Naive thymus-derived CD4-positive, alpha-beta T cell (primary cell): ENCODE data around the gene GSN. TPM values are rescaled to one million over a fixed set of nuclear protein-coding genes. Genes with fewer than 3 reads are reported as not detected.

ENCODE experiments used
- ATAC-seq: fragments of 150-1000 bp; cut with Tn5 transposase; 2 replicates; pipeline ENCODE4 v1.10.0; 2021; ENCODE audit warnings: mild to moderate bottlenecking, moderate library complexity
- CTCF ChIA-PET: fragments of 350-600 bp; sonication (Branson Sonifier 250); formaldehyde crosslinking; loops from one replicate; lab custom pipeline; 2021; ENCODE audit warnings: antibody characterized with exemption; lab: Charles Lee
- POLR2A ChIA-PET: fragments of 350-600 bp; sonication (Branson Sonifier 250); formaldehyde crosslinking; loops from one replicate; lab custom pipeline; 2021; ENCODE audit warnings: antibody characterized with exemption, inconsistent platforms; lab: Charles Lee
- DNase-seq, 9 donors: peaks; one replicate each; pipeline versions ENCODE4 v3.0.0 to v3.0.0-alpha.2; 2020 to 2022; ENCODE audit warnings: mixed read lengths in 1 of 9
- H3K27ac ChIP-seq: one replicate; pipeline ENCODE4 v1.7.0; 2013; ENCODE audit warnings: mild to moderate bottlenecking, low read depth, low read length, moderate library complexity
- H3K27me3 ChIP-seq, 2 donors: one replicate each; pipeline ENCODE4 v1.7.0; 2013; ENCODE audit warnings: low read length in 2 of 2, mild to moderate bottlenecking in 2 of 2, moderate library complexity in 2 of 2; ENCODE audit not compliant: control insufficient read depth in 2 of 2, insufficient read depth in 2 of 2
- H3K36me3 ChIP-seq, 3 experiments: 1 replicate in 2 of 3; 2 replicates in 1 of 3; pipeline ENCODE4 v1.7.0; 2013; ENCODE audit warnings: low read length in 3 of 3, mild to moderate bottlenecking in 3 of 3, moderate library complexity in 1 of 3; ENCODE audit not compliant: insufficient read depth in 3 of 3, control insufficient read depth in 2 of 3
- H3K4me1 ChIP-seq, 2 donors: one replicate each; pipeline ENCODE4 v1.7.0; 2013; ENCODE audit warnings: low read length in 2 of 2, mild to moderate bottlenecking in 2 of 2, moderate library complexity in 1 of 2; ENCODE audit not compliant: control insufficient read depth in 2 of 2, insufficient read depth in 2 of 2
- H3K4me3 ChIP-seq: 2 replicates; pipeline ENCODE4 v1.7.0; 2013; ENCODE audit warnings: mild to moderate bottlenecking, low read length
- H3K9me3 ChIP-seq, 3 experiments: 1 replicate in 2 of 3; 2 replicates in 1 of 3; pipeline ENCODE4 v1.7.0; 2013; ENCODE audit warnings: low read length in 3 of 3; ENCODE audit not compliant: control insufficient read depth in 2 of 3
- H3K27ac Mint-ChIP-seq, 9 donors: one replicate each; pipeline ENCODE4 v1.8.0; 2020 to 2022; ENCODE audit warnings: mixed read lengths in 9 of 9, mild to moderate bottlenecking in 8 of 9, moderate library complexity in 5 of 9, inconsistent platforms in 2 of 9
- H3K27me3 Mint-ChIP-seq, 5 donors: one replicate each; pipeline ENCODE4 v1.8.0; 2021 to 2022; ENCODE audit warnings: mixed read lengths in 5 of 5, mild to moderate bottlenecking in 1 of 5
- H3K36me3 Mint-ChIP-seq, 5 donors: one replicate each; pipeline ENCODE4 v1.8.0; 2020 to 2022; ENCODE audit warnings: mixed read lengths in 5 of 5, mild to moderate bottlenecking in 3 of 5, inconsistent platforms in 1 of 5
- H3K4me1 Mint-ChIP-seq, 7 donors: one replicate each; pipeline ENCODE4 v1.8.0; 2020 to 2022; ENCODE audit warnings: mixed read lengths in 7 of 7, mild to moderate bottlenecking in 3 of 7, inconsistent platforms in 1 of 7
- H3K4me3 Mint-ChIP-seq, 10 donors: one replicate each; pipeline ENCODE4 v1.8.0; 2020 to 2022; ENCODE audit warnings: mild to moderate bottlenecking in 10 of 10, mixed read lengths in 10 of 10, moderate library complexity in 6 of 10, inconsistent platforms in 2 of 10
- H3K9me3 Mint-ChIP-seq, 11 donors: one replicate each; pipeline ENCODE4 v1.8.0; 2020 to 2022; ENCODE audit warnings: mixed read lengths in 11 of 11, mild to moderate bottlenecking in 4 of 11, inconsistent platforms in 1 of 11, moderate library complexity in 1 of 11
- intact Hi-C, 2 donors: fragments of 100-400 bp; cut with micrococcal nuclease; formaldehyde crosslinking; loops; one replicate each; pipeline ENCODE4 v1.15.1; 2023
- polyA plus RNA-seq, 2 donors: library from polyadenylated mRNA; unstranded; fragments of 300-500 nt; fragmentation: Illumina TruSeq; gene quantifications; one replicate each; pipeline ENCODE4 v1.2.3, GENCODE V29; 2021
- total RNA-seq, 6 experiments: library from RNA in 5 of 6; stranded (reverse) in 5 of 6; gene quantifications; 1 replicate in 5 of 6; 2 replicates in 1 of 6; pipeline ENCODE4 v1.2.3 and lab custom pipeline; 2021 to 2026

GSN gene
- total and polyA plus RNA-seq, 7 experiments from 2014 or later = 2.9 to 34.6 (median 6.4) TPM

- Histone ChIP-seq H3K9me3 (no peaks in the 10 kb centered on the region), H3K4me1 (peaks cover 0 to 28% of the 10 kb centered on the region in 2 donors), H3K36me3 (peaks cover 2 to 43% (median 23%) of the 10 kb centered on the region in 3 experiments), H3K27ac (no peak overlapping the region), H3K4me3 (no peak overlapping the region), H3K27me3 (no peaks in the 10 kb centered on the region)
- H3K27me3 Mint-ChIP-seq = no peaks in the 10 kb centered on the region
- H3K4me1 Mint-ChIP-seq = peaks cover 0 to 43% (median 8%) of the 10 kb centered on the region in 7 donors
- DNase-seq (no peak), ATAC-seq (no peak)
- ChIA-PET CTCF (interaction anchor here (3.1 kb wide), 1 partner anchor 29 kb away, joined by 12 read pairs; no protein-coding TSS in a partner anchor), POLR2A (no interaction called here)
- H3K9me3 Mint-ChIP-seq = no peaks in the 10 kb centered on the region
- H3K4me3 Mint-ChIP-seq = no peak overlapping the region
- no peak overlapping the region for H3K27ac Mint-ChIP-seq
- intact Hi-C loops = no loop called here
- peaks cover 3 to 43% (median 28%) of the 10 kb centered on the region in 5 donors for H3K36me3 Mint-ChIP-seq
These were observed 81.0 kb downstream of the GSN start for GRCh38 chr9:121349009-121349408.

- Histone ChIP-seq H3K36me3 (peaks cover 2 to 39% (median 23%) of the 10 kb centered on the region in 3 experiments), H3K9me3 (no peaks in the 10 kb centered on the region), H3K4me3 (no peak overlapping the region), H3K27me3 (no peaks in the 10 kb centered on the region), H3K4me1 (peaks cover 0 to 38% of the 10 kb centered on the region in 2 donors), H3K27ac (no peak overlapping the region)
- Mint-ChIP-seq H3K27ac (no peak overlapping the region), H3K36me3 (peaks cover 3 to 47% (median 28%) of the 10 kb centered on the region in 5 donors), H3K4me3 (no peak overlapping the region), H3K27me3 (no peaks in the 10 kb centered on the region), H3K9me3 (no peaks in the 10 kb centered on the region), H3K4me1 (peaks cover 0 to 46% (median 8%) of the 10 kb centered on the region in 7 donors)
- DNase-seq = no peak
- POLR2A ChIA-PET = no interaction called here
- intact Hi-C loops = no loop called here
- ATAC-seq = no peak
- CTCF ChIA-PET = interaction anchor here (1.2 to 3.1 kb wide), 2 partner anchors 30 to 51 kb away, joined by 3 to 12 read pairs; no protein-coding TSS in a partner anchor
These were observed 82.1 kb downstream of the GSN start for GRCh38 chr9:121350036-121350435.

GRCh38 chr9:121350993-121351561 lies 83.1 kb downstream of the GSN start:
- H3K27ac Mint-ChIP-seq = no peak overlapping the region
- H3K36me3 Mint-ChIP-seq = peaks cover 3 to 48% (median 28%) of the 10 kb centered on the region in 5 donors
- H3K4me3 Mint-ChIP-seq = no peak overlapping the region
- intact Hi-C loops = no loop called here
- no peak for DNase-seq
- Histone ChIP-seq H3K4me1 (peaks cover 0 to 46% of the 10 kb centered on the region in 2 donors), H3K4me3 (no peak overlapping the region), H3K27me3 (no peaks in the 10 kb centered on the region), H3K27ac (no peak overlapping the region), H3K36me3 (peaks cover 2 to 34% (median 23%) of the 10 kb centered on the region in 3 experiments), H3K9me3 (no peaks in the 10 kb centered on the region)
- ChIA-PET CTCF (interaction anchor here (0.7 to 3.1 kb wide), 3 partner anchors 31 to 51 kb away, joined by 3 to 12 read pairs (median 3); no protein-coding TSS in a partner anchor), POLR2A (no interaction called here)
- no peak for ATAC-seq
- no peaks in the 10 kb centered on the region for H3K9me3 Mint-ChIP-seq
- H3K27me3 Mint-ChIP-seq = no peaks in the 10 kb centered on the region
- H3K4me1 Mint-ChIP-seq = peaks cover 0 to 51% (median 8%) of the 10 kb centered on the region in 7 donors

GRCh38 chr9:121353241-121354061 lies 85.5 kb downstream of the GSN start:
- no peaks in the 10 kb centered on the region for H3K27me3 ChIP-seq
- H3K4me1 Mint-ChIP-seq = peaks cover under 1 to 64% (median 18%) of the 10 kb centered on the region in 7 donors
- no peak overlapping the region for H3K27ac ChIP-seq
- H3K9me3 ChIP-seq = no peaks in the 10 kb centered on the region
- H3K36me3 Mint-ChIP-seq = peaks cover 0 to 37% (median 22%) of the 10 kb centered on the region in 5 donors
- no peak overlapping the region for H3K4me3 ChIP-seq
- peak overlapping the region in 4 of 10 donors; percentile 6 to 62 (median 26) for H3K4me3 Mint-ChIP-seq
- intact Hi-C loops = loop anchor here (1.0 to 2.0 kb wide), 4 partner anchors 17 to 462 kb away; partner anchors contain the start of gene STOM (in 2 of the 2)
- peaks cover 2 to 18% (median 17%) of the 10 kb centered on the region in 3 experiments for H3K36me3 ChIP-seq
- H3K9me3 Mint-ChIP-seq = no peaks in the 10 kb centered on the region
- CTCF ChIA-PET = no interaction called here
- POLR2A ChIA-PET = no interaction called here
- DNase-seq (peak in 2 of 9 donors; percentile 9 to 51), ATAC-seq (peak; percentile 89)
- H3K27me3 Mint-ChIP-seq = no peaks in the 10 kb centered on the region
- peaks cover 4 to 63% of the 10 kb centered on the region in 2 donors for H3K4me1 ChIP-seq
- H3K27ac Mint-ChIP-seq = peak overlapping the region in 5 of 9 donors; percentile 1 to 74 (median 53)

GRCh38 chr9:121354141-121354540 lies 86.2 kb downstream of the GSN start:
- Histone ChIP-seq H3K4me3 (no peak overlapping the region), H3K9me3 (no peaks in the 10 kb centered on the region), H3K36me3 (peaks cover 0 to 18% (median 17%) of the 10 kb centered on the region in 3 experiments), H3K4me1 (peaks cover 11 to 70% of the 10 kb centered on the region in 2 donors), H3K27ac (no peak overlapping the region), H3K27me3 (no peaks in the 10 kb centered on the region)
- no peaks in the 10 kb centered on the region for H3K9me3 Mint-ChIP-seq
- intact Hi-C loops = no loop called here
- peak; percentile 18 for ATAC-seq
- ChIA-PET CTCF (no interaction called here), POLR2A (interaction anchor here (0.6 kb wide), 1 partner anchor 283 kb away, joined by 3 read pairs; no protein-coding TSS in a partner anchor)
- H3K4me1 Mint-ChIP-seq = peaks cover 7 to 70% (median 24%) of the 10 kb centered on the region in 7 donors
- peak overlapping the region in 1 of 10 donors; percentile 62 for H3K4me3 Mint-ChIP-seq
- no peaks in the 10 kb centered on the region for H3K27me3 Mint-ChIP-seq
- H3K36me3 Mint-ChIP-seq = peaks cover 0 to 41% (median 22%) of the 10 kb centered on the region in 5 donors
- no peak for DNase-seq
- peak overlapping the region in 3 of 9 donors; percentile 68 to 75 (median 74) for H3K27ac Mint-ChIP-seq

GRCh38 chr9:121354762-121355161 lies 86.8 kb downstream of the GSN start:
- peak overlapping the region in 1 of 9 donors; percentile 69 for H3K27ac Mint-ChIP-seq
- no peaks in the 10 kb centered on the region for H3K27me3 Mint-ChIP-seq
- ATAC-seq = no peak
- ChIA-PET CTCF (no interaction called here), POLR2A (no interaction called here)
- peaks cover 0 to 38% (median 22%) of the 10 kb centered on the region in 5 donors for H3K36me3 Mint-ChIP-seq
- no peak for DNase-seq
- Histone ChIP-seq H3K9me3 (no peaks in the 10 kb centered on the region), H3K27ac (no peak overlapping the region), H3K36me3 (peaks cover 0 to 18% (median 17%) of the 10 kb centered on the region in 3 experiments), H3K4me1 (peaks cover 11 to 76% of the 10 kb centered on the region in 2 donors), H3K4me3 (no peak overlapping the region), H3K27me3 (no peaks in the 10 kb centered on the region)
- peaks cover 7 to 74% (median 26%) of the 10 kb centered on the region in 7 donors for H3K4me1 Mint-ChIP-seq
- intact Hi-C loops = no loop called here
- no peak overlapping the region for H3K4me3 Mint-ChIP-seq
- H3K9me3 Mint-ChIP-seq = no peaks in the 10 kb centered on the region
